Measurements from ENCODE around the gene ZNF765. TPM values are rescaled to one million over a fixed set of nuclear protein-coding genes. Genes with fewer than 3 reads are reported as not detected.
"Not testable (repeated sequence)": the region's sequence is repeated elsewhere in the genome, so short reads cannot be mapped to it uniquely, and the experiment has no call there.

ZNF765 gene
- 11.2 TPM for total RNA-seq

- DNase-seq (ENCODE audit: low spot score), result peak; percentile 97
These were observed at the start of gene ZNF765 for GRCh38 chr19:53394974-53395839. Gene ZNF765, plus strand, starts transcription at chr19:53395149. Its CDS starts 2,867 bp downstream, at chr19:53398016.

DNA sequence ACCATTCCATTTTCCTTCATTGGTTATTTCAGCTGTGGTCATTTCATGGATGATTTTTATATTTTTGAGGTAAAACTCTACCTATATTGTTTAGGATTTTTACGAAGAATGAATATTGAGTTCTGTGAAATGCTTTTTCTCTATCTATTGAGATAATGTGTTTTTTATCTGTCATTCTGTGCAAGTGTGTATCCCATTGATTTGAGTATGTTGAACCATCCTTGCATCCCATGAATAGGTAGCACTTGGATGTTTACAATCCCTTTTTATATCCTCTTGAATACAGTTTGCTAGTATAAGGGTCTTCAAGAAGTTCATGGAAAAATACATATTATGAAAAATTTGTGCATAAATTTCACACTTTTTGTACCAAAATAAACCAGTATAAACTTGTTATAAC is 39.2 kb upstream of the ZNF765 start:
- no peak for DNase-seq (ENCODE audit: low spot score)

- DNase-seq (ENCODE audit: low spot score), result no peak
These were observed 36.9 kb upstream of the ZNF765 start for GRCh38 chr19:53357821-53358581.

DNA sequence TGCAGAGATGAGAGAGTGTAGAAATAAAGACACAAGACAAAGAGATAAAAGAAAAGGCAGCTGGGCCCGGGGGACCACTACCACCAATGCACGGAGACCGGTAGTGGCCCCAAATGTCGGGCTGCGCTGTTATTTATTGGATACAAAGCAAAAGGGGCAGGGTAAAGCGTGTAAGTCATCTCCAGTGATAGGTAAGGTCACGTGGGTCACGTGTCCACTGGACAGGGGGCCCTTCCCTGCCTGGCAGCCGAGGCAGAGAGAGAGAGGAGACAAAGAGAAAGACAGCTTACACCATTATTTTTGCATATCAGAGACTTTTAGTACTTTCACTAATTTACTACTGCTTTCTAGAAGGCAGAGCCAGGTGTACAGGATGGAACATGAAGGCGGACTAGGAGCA is 34.9 kb upstream of the ZNF765 start:
- not testable (repeated sequence) for DNase-seq (ENCODE audit: low spot score)

GRCh38 chr19:53365134-53365898 is 29.6 kb upstream of the ZNF765 start, which contains the start of gene ZNF525:
Gene ZNF525, plus strand, starts transcription at chr19:53365705. Its CDS starts 6,577 bp downstream, at chr19:53372282.
- peak; percentile 95 for DNase-seq (ENCODE audit: low spot score)

GRCh38 chr19:53365899-53366493 is 29.0 kb upstream of the ZNF765 start:
- DNase-seq (ENCODE audit: low spot score), result no peak

GRCh38 chr19:53372196-53372595 is 22.8 kb upstream of the ZNF765 start:
- no peak for DNase-seq (ENCODE audit: low spot score)

GRCh38 chr19:53374288-53374687 is 20.7 kb upstream of the ZNF765 start:
- no peak for DNase-seq (ENCODE audit: low spot score)

DNA sequence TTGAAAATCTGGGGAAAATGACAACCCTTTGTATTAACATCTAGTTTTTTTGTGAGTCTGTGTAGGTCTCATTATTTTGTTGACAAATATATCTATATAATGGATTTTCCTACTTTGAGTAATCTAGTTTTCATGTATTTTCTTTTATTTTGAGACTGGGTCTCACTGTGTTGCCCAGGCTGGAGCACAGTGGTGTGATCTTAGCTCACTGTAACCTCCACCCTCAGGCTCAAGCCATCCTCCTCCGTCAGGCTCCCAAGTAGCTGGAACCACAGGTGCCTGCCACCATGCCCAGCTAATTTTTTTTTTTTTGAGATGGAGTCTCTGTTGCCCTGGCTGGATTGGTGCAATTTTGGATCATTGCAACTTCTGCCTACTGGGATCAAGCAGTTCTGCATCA is 20.2 kb upstream of the ZNF765 start:
- no peak for DNase-seq (ENCODE audit: low spot score)

DNA sequence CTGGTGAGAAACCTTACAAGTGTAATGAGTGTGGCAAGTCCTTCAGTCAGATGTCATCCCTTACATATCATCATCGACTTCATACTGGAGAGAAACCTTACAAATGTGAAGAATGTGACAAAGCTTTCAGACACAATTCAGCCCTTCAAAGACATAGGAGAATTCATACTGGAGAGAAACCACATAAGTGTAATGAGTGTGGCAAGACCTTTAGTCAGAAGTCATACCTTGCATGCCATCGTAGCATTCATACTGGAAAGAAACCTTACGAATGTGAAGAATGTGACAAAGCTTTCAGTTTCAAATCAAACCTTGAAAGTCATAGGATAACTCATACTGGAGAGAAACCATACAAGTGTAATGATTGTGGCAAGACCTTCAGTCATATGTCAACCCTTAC is 13.6 kb upstream of the ZNF765 start:
- DNase-seq (ENCODE audit: low spot score), result no peak

DNA sequence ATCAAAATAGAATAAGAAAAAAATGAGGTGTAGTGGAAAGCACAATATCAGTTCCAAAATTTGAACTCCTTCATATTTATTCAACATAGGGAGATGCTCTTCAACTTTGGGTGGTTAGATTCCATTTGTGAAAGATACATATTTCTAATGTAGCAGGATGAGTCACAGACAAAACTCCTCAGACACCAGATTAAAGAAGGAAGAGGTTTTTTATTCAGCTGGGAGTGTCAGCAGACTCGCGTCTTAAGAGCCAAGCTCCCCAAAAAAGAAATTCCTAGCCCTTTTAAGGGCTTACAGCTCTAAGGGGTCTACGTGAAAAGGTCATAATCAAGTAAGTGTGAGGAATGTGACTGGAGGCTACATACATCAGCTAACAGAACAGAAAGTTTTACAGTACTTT is 6.8 kb upstream of the ZNF765 start:
- no peak for DNase-seq (ENCODE audit: low spot score)

GRCh38 chr19:53388904-53389303 is 6.0 kb upstream of the ZNF765 start:
- no peak for DNase-seq (ENCODE audit: low spot score)

- DNase-seq (ENCODE audit: low spot score), result no peak
These were observed 5.4 kb upstream of the ZNF765 start for GRCh38 chr19:53389571-53389970.

DNA sequence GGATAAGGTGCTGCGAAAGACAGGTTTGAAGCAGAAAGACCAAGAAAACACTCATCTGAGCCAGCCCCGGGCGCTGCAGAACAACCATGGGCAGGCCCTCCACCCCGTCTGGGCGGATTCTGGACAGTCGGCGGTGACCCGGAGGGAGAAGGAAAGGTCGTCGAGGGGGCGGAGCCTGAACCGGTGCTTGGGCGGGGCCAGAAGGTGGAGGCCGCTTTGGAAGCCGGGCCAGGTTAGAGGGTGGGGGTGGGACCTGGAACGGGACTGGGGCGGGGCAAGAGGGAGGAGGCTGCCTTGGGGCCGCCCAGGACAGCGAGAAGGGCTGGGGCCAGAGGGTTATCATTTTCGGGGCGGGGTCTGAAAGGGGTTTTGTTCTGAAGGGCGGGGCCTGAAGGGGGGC is 5.0 kb upstream of the ZNF765 start:
- no peak for DNase-seq (ENCODE audit: low spot score)

DNA sequence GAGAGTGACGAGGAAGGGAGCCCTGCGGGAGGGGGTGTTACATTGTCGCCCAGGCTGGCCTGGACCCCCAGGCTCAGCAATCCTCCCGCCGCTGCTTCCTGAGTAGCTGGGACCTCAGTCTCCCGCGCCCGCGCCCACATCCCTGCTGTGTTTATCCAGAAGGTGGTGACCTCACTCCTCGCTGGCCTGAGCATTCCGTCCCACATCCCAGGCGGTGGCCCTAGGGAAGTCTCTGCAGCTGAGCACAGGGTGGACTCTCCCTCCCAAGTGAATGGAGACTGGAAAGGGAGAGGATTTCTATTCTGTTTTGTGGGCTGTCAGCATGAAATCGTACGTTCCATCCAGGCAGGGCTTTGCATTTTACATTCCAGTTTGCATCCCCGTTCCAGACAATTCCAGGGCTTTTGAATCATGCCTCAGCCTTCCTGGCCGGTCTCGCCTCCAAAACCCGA is 401 bp upstream of the ZNF765 start:
- DNase-seq (ENCODE audit: low spot score), result peak; percentile 49

DNA sequence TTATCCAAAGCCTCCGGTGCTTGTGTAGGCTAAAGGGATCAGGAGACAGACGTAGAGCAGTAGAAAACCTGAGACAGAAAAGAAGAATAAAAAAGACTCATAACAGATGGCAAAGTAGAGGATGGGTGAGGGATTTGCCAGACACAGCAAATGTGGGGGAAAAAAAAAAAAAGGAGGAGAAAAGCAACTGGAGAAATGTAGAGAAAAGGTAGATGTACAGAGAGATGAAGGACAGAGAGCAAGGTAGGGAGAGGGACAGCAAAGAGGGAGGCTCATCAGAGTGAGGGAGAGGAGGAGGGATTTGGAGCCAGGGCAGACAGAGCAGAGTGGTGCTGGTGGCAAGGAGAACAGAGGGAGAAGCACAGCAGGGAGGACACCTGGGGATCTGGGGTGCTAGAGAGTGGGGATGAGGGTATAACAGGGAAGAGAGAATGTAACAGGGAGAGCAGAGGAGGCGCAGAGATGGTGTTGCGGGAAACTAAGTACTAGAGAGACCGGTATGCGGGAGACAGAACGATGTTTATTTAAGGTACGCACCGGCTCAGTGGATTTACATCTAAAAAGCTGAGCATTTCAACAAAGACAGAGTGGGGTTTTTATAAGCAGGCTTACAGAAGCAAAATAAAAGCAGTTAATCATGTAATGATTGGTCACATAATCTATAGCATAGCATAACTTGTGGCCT is 1.0 kb downstream of the ZNF765 start:
- DNase-seq (ENCODE audit: low spot score), result not testable (repeated sequence)

DNA sequence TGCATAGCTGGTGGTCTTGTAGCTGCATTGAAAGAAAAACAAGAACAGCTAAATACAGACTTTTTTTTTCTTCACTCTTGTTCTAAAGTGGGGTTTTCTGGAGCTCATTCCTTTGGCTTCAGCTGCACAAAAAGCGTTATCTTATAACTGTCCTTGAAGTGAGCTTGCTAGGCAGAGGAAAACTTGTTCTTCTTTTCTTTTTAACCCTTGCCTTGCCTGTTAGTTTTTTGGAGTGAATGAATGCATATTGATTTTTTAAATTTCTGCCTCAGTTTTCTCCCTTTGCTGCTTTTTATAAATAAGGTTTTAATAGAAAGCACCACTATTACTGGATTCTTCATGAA is 1.5 kb downstream of the ZNF765 start:
- no peak for DNase-seq (ENCODE audit: low spot score)

GRCh38 chr19:53397918-53398317 is 3.0 kb downstream of the ZNF765 start:
- not testable (repeated sequence) for DNase-seq (ENCODE audit: low spot score)

GRCh38 chr19:53409505-53410204 is 14.7 kb downstream of the ZNF765 start:
- DNase-seq (ENCODE audit: low spot score), result no peak

- not testable (repeated sequence) for DNase-seq (ENCODE audit: low spot score)
These were observed 25.8 kb downstream of the ZNF765 start for GRCh38 chr19:53420520-53421315.

Data from ureter (tissue), 1 donor.